HG02763 (cell line): ENCODE data around the gene TANGO6.

Source experiments
- ATAC-seq: cut with Tn5 transposase; IDR thresholded peaks from one replicate; pipeline ENCODE4 v1.9.1; 2021; ENCODE audit warnings: mild to moderate bottlenecking, moderate library complexity; ENCODE audit not compliant: unreplicated experiment

The TANGO6 gene

DNA sequence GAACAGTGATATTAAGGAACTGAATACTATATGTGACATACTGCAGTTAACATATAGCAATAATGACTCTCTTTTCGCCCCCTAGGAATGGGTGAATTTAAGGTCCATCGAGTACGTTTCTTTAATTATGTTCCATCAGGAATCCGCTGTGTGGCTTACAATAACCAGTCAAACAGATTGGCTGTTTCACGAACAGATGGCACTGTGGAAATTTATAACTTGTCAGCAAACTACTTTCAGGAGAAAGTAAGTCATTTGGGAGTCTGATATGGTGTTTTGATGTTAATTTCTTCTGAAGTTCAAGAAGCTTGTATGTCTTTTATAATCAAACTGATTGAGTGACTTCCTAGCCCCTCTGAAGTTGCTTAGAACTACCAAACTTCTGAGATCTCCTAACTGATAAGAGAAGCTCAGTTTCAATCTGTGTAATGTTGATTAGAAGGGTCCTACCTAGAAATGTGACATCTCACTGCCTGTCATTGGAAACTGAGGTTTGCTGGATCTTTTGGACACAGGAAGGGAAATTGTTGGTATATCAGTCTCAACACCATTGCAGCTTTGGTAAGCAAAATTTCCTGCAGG is 290.1 kb downstream of the TANGO6 start:
- ATAC-seq = no peak
